Neural cell (in vitro differentiated cells): ENCODE data around the gene ADAP1. TPM values are rescaled to one million over a fixed set of nuclear protein-coding genes. Genes with fewer than 3 reads are reported as not detected.

Source experiments
- H2AFZ ChIP-seq: fragments of 200-600, 300-800 bp; sonication (generic), shearing (Covaris generic); 2 replicates; pipeline ENCODE4 v1.6.0; 2014; ENCODE audit warnings: low read depth, mild to moderate bottlenecking, antibody characterized with exemption, low read length, moderate library complexity
- H3F3A ChIP-seq: fragments of 200-600 bp; shearing (Covaris generic); 2 replicates; pipeline ENCODE4 v1.6.1; 2016; ENCODE audit warnings: mild to moderate bottlenecking, moderate library complexity, mixed read lengths, antibody characterized with exemption, low read length; ENCODE audit not compliant: insufficient read depth, poor library complexity, severe bottlenecking
- H3K27ac ChIP-seq: fragments of 200-600, 300-800 bp; sonication (generic), shearing (Covaris generic); 2 replicates; pipeline ENCODE4 v1.5.1; 2014; ENCODE audit warnings: mild to moderate bottlenecking, low read length, moderate library complexity
- H3K27me3 ChIP-seq: fragments of 300-800, 200-600 bp; sonication (generic), shearing (Covaris generic); 2 replicates; pipeline ENCODE4 v1.6.0; 2014; ENCODE audit warnings: mild to moderate bottlenecking, low read depth, low read length, moderate library complexity; ENCODE audit not compliant: insufficient read depth
- H3K36me3 ChIP-seq: fragments of 300-800, 200-600 bp; sonication (generic), shearing (Covaris generic); 2 replicates; pipeline ENCODE4 v1.5.1; 2014; ENCODE audit warnings: mild to moderate bottlenecking, antibody characterized with exemption, low read length, moderate library complexity; ENCODE audit not compliant: insufficient read depth
- H3K4me2 ChIP-seq: fragments of 300-800, 200-600 bp; sonication (generic), shearing (Covaris generic); 2 replicates; pipeline ENCODE4 v1.6.0; 2014; ENCODE audit warnings: mild to moderate bottlenecking, low read length
- H3K4me3 ChIP-seq: fragments of 300-800, 200-600 bp; sonication (generic), shearing (Covaris generic); 2 replicates; pipeline ENCODE4 v1.5.1; 2014; ENCODE audit warnings: mild to moderate bottlenecking, low read length, moderate library complexity
- H3K79me2 ChIP-seq: fragments of 200-600 bp; shearing (Covaris generic); replicated peaks from 2 replicates; pipeline ENCODE4 v1.6.0; 2014; ENCODE audit warnings: mild to moderate bottlenecking, low read length, moderate library complexity; ENCODE audit not compliant: insufficient read depth
- H3K9ac ChIP-seq: fragments of 300-800, 200-600 bp; sonication (generic), shearing (Covaris generic); 2 replicates; pipeline ENCODE4 v1.6.1; 2016; ENCODE audit warnings: mild to moderate bottlenecking, low read length, mixed read lengths
- H3K9me2 ChIP-seq: fragments of 200-600 bp; shearing (Covaris generic); 2 replicates; pipeline ENCODE4 v1.6.1; 2016; ENCODE audit warnings: mild to moderate bottlenecking, low read length, mixed read lengths; ENCODE audit not compliant: insufficient read depth
- H3K9me3 ChIP-seq: fragments of 200-600, 300-800 bp; sonication (generic), shearing (Covaris generic); 2 replicates; pipeline ENCODE4 v1.6.1; 2016; ENCODE audit warnings: mild to moderate bottlenecking, mixed run types, low read length, moderate library complexity, mixed read lengths
- H4K20me1 ChIP-seq: fragments of 200-600 bp; shearing (Covaris generic); 2 replicates; pipeline ENCODE4 v1.6.1; 2016; ENCODE audit warnings: mild to moderate bottlenecking, mixed run types; ENCODE audit not compliant: insufficient read depth
- CTCF ChIP-seq: fragments of 450-650 bp; IDR thresholded peaks from 2 replicates; pipeline ENCODE4 v1.5.1; 2014; ENCODE audit warnings: antibody characterized with exemption, mild to moderate bottlenecking, moderate library complexity; ENCODE audit not compliant: poor library complexity, severe bottlenecking
- EP300 ChIP-seq: fragments of 450-650 bp; conservative IDR thresholded peaks from 2 replicates; pipeline ENCODE4 v1.6.1; 2014; ENCODE audit warnings: antibody characterized with exemption, mild to moderate bottlenecking, moderate library complexity; ENCODE audit not compliant: poor library complexity, severe bottlenecking
- EZH2 ChIP-seq: fragments of 200-600, 300-800 bp; shearing (Covaris generic), sonication (generic); IDR thresholded peaks from 2 replicates; pipeline ENCODE4 v1.6.1; 2014; ENCODE audit warnings: antibody characterized with exemption, low read length, borderline replicate concordance, mild to moderate bottlenecking; ENCODE audit not compliant: insufficient read depth, poor library complexity, severe bottlenecking
- MXI1 ChIP-seq: fragments of 450-650 bp; conservative IDR thresholded peaks from 2 replicates; pipeline ENCODE4 v1.6.1; 2014; ENCODE audit warnings: antibody characterized with exemption, mild to moderate bottlenecking; ENCODE audit not compliant: poor library complexity, severe bottlenecking
- POLR2AphosphoS5 ChIP-seq: IDR thresholded peaks from 2 replicates; pipeline ENCODE4 v1.6.1; 2012
- RAD21 ChIP-seq: fragments of 450-650 bp; conservative IDR thresholded peaks from 2 replicates; pipeline ENCODE4 v1.6.1; 2014; ENCODE audit warnings: antibody characterized with exemption, mild to moderate bottlenecking, moderate library complexity
- REST ChIP-seq: IDR thresholded peaks from 2 replicates; pipeline ENCODE4 v1.6.1; 2012; ENCODE audit warnings: borderline replicate concordance
- SMC3 ChIP-seq: fragments of 450-650 bp; conservative IDR thresholded peaks from 2 replicates; pipeline ENCODE4 v1.6.1; 2014; ENCODE audit warnings: antibody characterized with exemption, mild to moderate bottlenecking, moderate library complexity; ENCODE audit not compliant: poor library complexity
- TAF1 ChIP-seq: IDR thresholded peaks from 2 replicates; pipeline ENCODE4 v1.6.1; 2012; ENCODE audit warnings: low read depth
- polyA plus RNA-seq: library from polyadenylated mRNA; depleted of rRNA; stranded (reverse); fragments of >200 nt; gene quantifications from 2 replicates; pipeline ENCODE4 v1.2.3, GENCODE V29; 2014

Gene ADAP1
- polyA plus RNA-seq, 1 donor from 2014 or later = 76.8 TPM

GRCh38 chr7:901388-902154 lies 52.9 kb downstream of the ADAP1 start:
- Histone ChIP-seq H2AFZ (no peak overlapping the region), H3F3A (no peaks in the 10 kb centered on the region), H3K27me3 (peaks cover 10% of the 10 kb centered on the region), H3K4me2 (no peak overlapping the region), H3K27ac (no peak overlapping the region), H3K36me3 (no peaks in the 10 kb centered on the region), H3K9me2 (no peaks in the 10 kb centered on the region), H3K9me3 (no peaks in the 10 kb centered on the region), H3K79me2 (no peaks in the 10 kb centered on the region), H4K20me1 (no peaks in the 10 kb centered on the region), H3K4me3 (no peak overlapping the region), H3K9ac (no peak overlapping the region)
- TF ChIP-seq MXI1 = no peak
- no peak for TF ChIP-seq CTCF
- TF ChIP-seq RAD21 = no peak
- TF ChIP-seq SMC3 = no peak

- no peaks in the 10 kb centered on the region for H3K79me2 ChIP-seq
- H2AFZ ChIP-seq = no peak overlapping the region
- no peaks in the 10 kb centered on the region for H3F3A ChIP-seq
- H3K27me3 ChIP-seq = peaks cover 10% of the 10 kb centered on the region
- no peaks in the 10 kb centered on the region for H3K36me3 ChIP-seq
- H3K27ac ChIP-seq = no peak overlapping the region
- TF ChIP-seq RAD21 = no peak
- no peak for TF ChIP-seq CTCF
- no peak for TF ChIP-seq SMC3
- no peak for TF ChIP-seq POLR2AphosphoS5
- H3K4me3 ChIP-seq = no peak overlapping the region
- H4K20me1 ChIP-seq = no peaks in the 10 kb centered on the region
- no peak overlapping the region for H3K9ac ChIP-seq
- no peaks in the 10 kb centered on the region for H3K9me3 ChIP-seq
- no peak overlapping the region for H3K4me2 ChIP-seq
- H3K9me2 ChIP-seq = no peaks in the 10 kb centered on the region
Observed at GRCh38 chr7:901041-901387, 53.5 kb downstream of the ADAP1 start.

- no peaks in the 10 kb centered on the region for H3K9me3 ChIP-seq
- no peak overlapping the region for H3K27ac ChIP-seq
- H2AFZ ChIP-seq = no peak overlapping the region
- H3K27me3 ChIP-seq = peaks cover 10% of the 10 kb centered on the region
- no peaks in the 10 kb centered on the region for H3K79me2 ChIP-seq
- no peaks in the 10 kb centered on the region for H3F3A ChIP-seq
- no peak overlapping the region for H3K4me3 ChIP-seq
- no peaks in the 10 kb centered on the region for H3K36me3 ChIP-seq
- TF ChIP-seq CTCF = no peak
- TF ChIP-seq REST = no peak
- no peak for TF ChIP-seq EP300
- TF ChIP-seq POLR2AphosphoS5 = no peak
- no peak for TF ChIP-seq EZH2
- no peak for TF ChIP-seq SMC3
- no peak for TF ChIP-seq RAD21
- TF ChIP-seq TAF1 = no peak
- TF ChIP-seq MXI1 = no peak
- H3K9ac ChIP-seq = no peak overlapping the region
- no peak overlapping the region for H3K4me2 ChIP-seq
- H3K9me2 ChIP-seq = no peaks in the 10 kb centered on the region
- H4K20me1 ChIP-seq = no peaks in the 10 kb centered on the region
Observed at GRCh38 chr7:900331-901040, 54.0 kb downstream of the ADAP1 start.
